ENCODE results near the gene CDH8. TPM values are rescaled to one million over a fixed set of nuclear protein-coding genes. Genes with fewer than 3 reads are reported as not detected.

Gene CDH8
- polyA plus RNA-seq, 1 of the 3 experiments (the other 2 are of a cell fraction) = 0.05 TPM

DNA sequence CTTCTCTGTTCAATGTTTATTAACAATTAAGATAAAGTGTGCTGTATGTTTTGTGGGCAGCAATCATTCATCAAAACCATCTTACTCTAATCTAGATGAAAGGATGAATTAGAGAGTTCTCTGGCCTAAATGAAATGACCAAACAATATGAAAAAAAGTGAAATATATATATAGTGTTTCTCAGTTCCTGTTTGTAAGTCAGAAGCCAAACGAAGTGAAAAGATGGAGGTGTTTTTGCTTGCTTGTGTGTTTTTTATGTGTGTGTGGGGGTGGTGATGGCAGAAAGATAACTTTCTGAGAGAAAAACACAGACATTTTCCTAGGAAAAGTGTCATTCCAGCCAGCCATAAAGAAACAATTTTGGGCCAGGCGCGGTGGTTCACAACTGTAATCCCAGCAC is 138.6 kb downstream of the CDH8 start:
- WGBS (ENCODE audit: low lambda C conversion rate) = 63% methylated on average over 3 of the region's 3 CpGs
- Histone ChIP-seq H3K4me3 (ENCODE audit: low read depth in 2 of 2, low read length in 1 of 2) (no peak overlapping the region), H3K36me3 (replicated peaks in 1 of 2; ENCODE audit: control insufficient read depth in 1 of 2, insufficient read depth in 2 of 2, low read length in 1 of 2) (no peaks in the 10 kb centered on the region), H3K9ac (no peak overlapping the region), H3K4me2 (no peak overlapping the region), H3K27me3 (ENCODE audit: insufficient read depth) (no peaks in the 10 kb centered on the region), H2AFZ (ENCODE audit: low read depth) (no peak overlapping the region), H3K79me2 (ENCODE audit: insufficient read depth) (no peaks in the 10 kb centered on the region), H4K20me1 (ENCODE audit: insufficient read depth) (no peaks in the 10 kb centered on the region), H3K9me3 (no peaks in the 10 kb centered on the region), H3F3A (replicated peaks; ENCODE audit: insufficient read depth) (no peaks in the 10 kb centered on the region), H3K4me1 (ENCODE audit: control insufficient read depth in 1 of 2, insufficient read depth in 2 of 2, low read depth in 1 of 2, low read length in 1 of 2) (no peaks in the 10 kb centered on the region), H3K27ac (ENCODE audit: low read depth in 2 of 2, low read length in 1 of 2) (no peak overlapping the region), H3K9me2 (no peaks in the 10 kb centered on the region)
- POLR2A ChIA-PET = no interaction called here
- CTCF ChIA-PET = no interaction called here
- TF ChIP-seq FOXM1 (IDR thresholded peaks at IDR 0.05; ENCODE audit: low read depth) (no peak), EP300 (IDR thresholded peaks at IDR 0.05; ENCODE audit: borderline replicate concordance in 1 of 2, low read depth in 1 of 2, low read length in 1 of 2) (no peak), JUND (IDR thresholded peaks at IDR 0.05) (no peak), USF2 (IDR thresholded peaks at IDR 0.05; ENCODE audit: borderline replicate concordance, low read depth, low read length) (no peak), CHD2 (IDR thresholded peaks at IDR 0.05; ENCODE audit: low read length, partially characterized antibody) (no peak), GABPA (IDR thresholded peaks at IDR 0.05; ENCODE audit: low read depth) (no peak), TEAD4 (IDR thresholded peaks at IDR 0.05; ENCODE audit: borderline replicate concordance, insufficient read depth) (no peak), TAF1 (IDR thresholded peaks at IDR 0.05; ENCODE audit: borderline replicate concordance, low read depth, low read length) (no peak), RAD21 (IDR thresholded peaks at IDR 0.05; ENCODE audit: low read length) (no peak)
- TF ChIP-seq, protein P1, sequence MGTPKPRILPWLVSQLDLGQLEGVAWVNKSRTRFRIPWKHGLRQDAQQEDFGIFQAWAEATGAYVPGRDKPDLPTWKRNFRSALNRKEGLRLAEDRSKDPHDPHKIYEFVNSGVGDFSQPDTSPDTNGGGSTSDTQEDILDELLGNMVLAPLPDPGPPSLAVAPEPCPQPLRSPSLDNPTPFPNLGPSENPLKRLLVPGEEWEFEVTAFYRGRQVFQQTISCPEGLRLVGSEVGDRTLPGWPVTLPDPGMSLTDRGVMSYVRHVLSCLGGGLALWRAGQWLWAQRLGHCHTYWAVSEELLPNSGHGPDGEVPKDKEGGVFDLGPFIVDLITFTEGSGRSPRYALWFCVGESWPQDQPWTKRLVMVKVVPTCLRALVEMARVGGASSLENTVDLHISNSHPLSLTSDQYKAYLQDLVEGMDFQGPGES (IDR thresholded peaks at IDR 0.05; ENCODE audit: low read depth, low read length) = no peak
- no peak for DNase-seq

DNA sequence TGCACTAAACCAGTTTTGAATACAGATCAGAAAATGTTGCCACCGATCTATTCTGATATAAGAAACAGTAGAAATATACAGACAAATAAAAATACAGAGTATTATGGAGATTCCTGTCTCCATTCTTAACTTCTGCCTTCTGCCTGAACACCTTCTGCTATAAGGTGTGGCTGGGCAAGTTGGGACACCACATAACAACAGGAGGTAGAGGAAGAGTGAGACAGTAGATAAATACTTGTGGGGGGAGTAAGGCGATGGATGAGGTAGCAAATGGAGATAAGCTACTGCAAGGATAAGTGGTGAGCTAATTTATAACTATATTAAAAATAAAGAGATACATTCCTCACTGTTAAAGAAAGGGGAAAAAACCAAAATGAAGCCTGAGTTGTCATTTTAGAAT is 143.7 kb downstream of the CDH8 start:
- H3K9me3 ChIP-seq = no peaks in the 10 kb centered on the region
- H3K4me1 ChIP-seq (ENCODE audit: control insufficient read depth in 1 of 2, insufficient read depth in 2 of 2, low read depth in 1 of 2, low read length in 1 of 2) = peaks cover 0 to 6% of the 10 kb centered on the region in 2 experiments; a peak in 1 of 4 replicates
- no peaks in the 10 kb centered on the region for H3K9me2 ChIP-seq
- no peaks in the 10 kb centered on the region for H3K27me3 ChIP-seq (ENCODE audit: insufficient read depth)
- H4K20me1 ChIP-seq (ENCODE audit: insufficient read depth) = no peaks in the 10 kb centered on the region
- no peak overlapping the region for H2AFZ ChIP-seq (ENCODE audit: low read depth)
- no peak overlapping the region for H3K9ac ChIP-seq
- POLR2A ChIA-PET = no interaction called here
- H3K27ac ChIP-seq (ENCODE audit: low read depth in 2 of 2, low read length in 1 of 2) = no peak overlapping the region
- 35% methylated on average over 2 of the region's 2 CpGs for WGBS (ENCODE audit: low lambda C conversion rate)
- DNase-seq = no peak
- no peak overlapping the region for H3K4me3 ChIP-seq (ENCODE audit: low read depth in 2 of 2, low read length in 1 of 2)
- CTCF ChIA-PET = no interaction called here
- no peak overlapping the region for H3K4me2 ChIP-seq
- H3K36me3 ChIP-seq (replicated peaks in 1 of 2; ENCODE audit: control insufficient read depth in 1 of 2, insufficient read depth in 2 of 2, low read length in 1 of 2) = no peaks in the 10 kb centered on the region
- H3K79me2 ChIP-seq (ENCODE audit: insufficient read depth) = no peaks in the 10 kb centered on the region
- H3F3A ChIP-seq (replicated peaks; ENCODE audit: insufficient read depth) = no peaks in the 10 kb centered on the region
- TF ChIP-seq SMC3 (IDR thresholded peaks at IDR 0.05; ENCODE audit: low read depth, low read length) (no peak), CTCF (IDR thresholded peaks at IDR 0.05) (no peak), TCF12 (IDR thresholded peaks at IDR 0.05) (no peak), GABPA (IDR thresholded peaks at IDR 0.05; ENCODE audit: low read depth) (no peak), MEF2A (IDR thresholded peaks at IDR 0.05; ENCODE audit: borderline replicate concordance, low read depth) (no peak), RFX5 (IDR thresholded peaks at IDR 0.05; ENCODE audit: low read length) (no peak), EP300 (IDR thresholded peaks at IDR 0.05; ENCODE audit: borderline replicate concordance in 1 of 2, low read depth in 1 of 2, low read length in 1 of 2) (no peak), FOSL2 (IDR thresholded peaks at IDR 0.05; ENCODE audit: borderline replicate concordance, low read depth) (no peak), ELF1 (IDR thresholded peaks at IDR 0.05) (no peak), TAF1 (IDR thresholded peaks at IDR 0.05; ENCODE audit: borderline replicate concordance, low read depth, low read length) (no peak), EZH2phosphoT487 (IDR thresholded peaks at IDR 0.05; ENCODE audit: borderline replicate concordance, low read depth) (no peak), PBX3 (IDR thresholded peaks at IDR 0.05) (no peak)
- TF ChIP-seq, protein P2, sequence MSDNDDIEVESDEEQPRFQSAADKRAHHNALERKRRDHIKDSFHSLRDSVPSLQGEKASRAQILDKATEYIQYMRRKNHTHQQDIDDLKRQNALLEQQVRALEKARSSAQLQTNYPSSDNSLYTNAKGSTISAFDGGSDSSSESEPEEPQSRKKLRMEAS (IDR thresholded peaks at IDR 0.05; ENCODE audit: low read depth) = no peak
- TF ChIP-seq, protein P3, sequence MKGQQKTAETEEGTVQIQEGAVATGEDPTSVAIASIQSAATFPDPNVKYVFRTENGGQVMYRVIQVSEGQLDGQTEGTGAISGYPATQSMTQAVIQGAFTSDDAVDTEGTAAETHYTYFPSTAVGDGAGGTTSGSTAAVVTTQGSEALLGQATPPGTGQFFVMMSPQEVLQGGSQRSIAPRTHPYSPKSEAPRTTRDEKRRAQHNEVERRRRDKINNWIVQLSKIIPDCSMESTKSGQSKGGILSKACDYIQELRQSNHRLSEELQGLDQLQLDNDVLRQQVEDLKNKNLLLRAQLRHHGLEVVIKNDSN (IDR thresholded peaks at IDR 0.05; ENCODE audit: borderline replicate concordance, low read depth) = no peak

Data from SK-N-SH (cell line).